Caco-2 (cell line): Measurements from ENCODE around the gene CLIC4. TPM values are rescaled to one million over a fixed set of nuclear protein-coding genes. Genes with fewer than 3 reads are reported as not detected.

Experiments used
- BruUV-seq: library from RNA; stranded (reverse); fragments of 400-500 nt; replicated peaks from 2 replicates; lab custom pipeline; 2021; lab: Mats Ljungman, UMichigan
- CTCF ChIA-PET: fragments of 300-600 bp; sonication (Branson Sonifier 250); formaldehyde crosslinking; loops from one replicate; lab custom pipeline; 2022; ENCODE audit warnings: antibody characterized with exemption; lab: Charles Lee
- POLR2A ChIA-PET: fragments of 300-600 bp; sonication (Branson Sonifier 250); formaldehyde crosslinking; loops from one replicate; lab custom pipeline; 2022; ENCODE audit warnings: antibody characterized with exemption; lab: Charles Lee
- DNase-seq, 2 experiments: peaks; one replicate each; pipeline versions ENCODE4 v3.0.0 to v3.0.0-alpha.2; 2020 to 2022
- H3K27me3 ChIP-seq: replicated peaks from 2 replicates; pipeline ENCODE4 v1.6.0; 2011; ENCODE audit warnings: low read length; ENCODE audit not compliant: control insufficient read depth, insufficient read depth
- H3K36me3 ChIP-seq: 2 replicates; pipeline ENCODE4 v1.5.1; 2011; ENCODE audit warnings: low read length; ENCODE audit not compliant: control insufficient read depth, insufficient read depth
- H3K4me1 ChIP-seq: fragments of 250-450 bp; sonication (Bioruptor Pico); 2 replicates; pipeline ENCODE4 v1.5.1; 2020; ENCODE audit warnings: mild to moderate bottlenecking
- H3K4me3 ChIP-seq: 2 replicates; pipeline ENCODE4 v1.5.1; 2011; ENCODE audit warnings: low read depth, mild to moderate bottlenecking, control low read depth, low read length
- H3K9me3 ChIP-seq: fragments of 250-450 bp; sonication (Bioruptor Pico); 2 replicates; pipeline ENCODE4 v1.5.1; 2020; ENCODE audit warnings: mild to moderate bottlenecking, moderate library complexity
- H3K27ac Mint-ChIP-seq: one replicate; pipeline ENCODE4 v1.8.0; 2022; ENCODE audit warnings: mixed read lengths; ENCODE audit not compliant: unreplicated experiment
- H3K27me3 Mint-ChIP-seq: one replicate; pipeline ENCODE4 v1.8.0; 2022; ENCODE audit warnings: mixed read lengths; ENCODE audit not compliant: insufficient read depth, unreplicated experiment
- H3K36me3 Mint-ChIP-seq: one replicate; pipeline ENCODE4 v1.8.0; 2022; ENCODE audit warnings: mild to moderate bottlenecking, mixed read lengths; ENCODE audit not compliant: insufficient read depth, unreplicated experiment
- H3K4me1 Mint-ChIP-seq: one replicate; pipeline ENCODE4 v1.8.0; 2022; ENCODE audit warnings: low read depth, mixed read lengths; ENCODE audit not compliant: unreplicated experiment
- H3K4me3 Mint-ChIP-seq: one replicate; pipeline ENCODE4 v1.8.0; 2022; ENCODE audit warnings: mild to moderate bottlenecking, moderate library complexity, mixed read lengths; ENCODE audit not compliant: unreplicated experiment
- H3K9me3 Mint-ChIP-seq: one replicate; pipeline ENCODE4 v1.8.0; 2022; ENCODE audit warnings: mixed read lengths; ENCODE audit not compliant: unreplicated experiment
- CTCF ChIP-seq, 2 experiments: fragments of 200-600 bp in 1 of 2; IDR thresholded peaks; 1 replicate in 1 of 2; 2 replicates in 1 of 2; pipeline versions ENCODE4 v1.5.1 to v1.8.0; 2011 to 2022; ENCODE audit warnings: antibody characterized with exemption in 1 of 2, control low read depth in 1 of 2, inconsistent platforms in 1 of 2, low read depth in 1 of 2, low read length in 1 of 2, mild to moderate bottlenecking in 1 of 2, moderate library complexity in 1 of 2; ENCODE audit not compliant: insufficient read depth in 1 of 2, severe bottlenecking in 1 of 2, unreplicated experiment in 1 of 2
- intact Hi-C: fragments of 100-400 bp; cut with micrococcal nuclease; formaldehyde crosslinking; loops from one replicate; pipeline ENCODE4 v1.10.0; 2022; ENCODE audit not compliant: unreplicated experiment
- total RNA-seq: library from RNA; stranded (reverse); gene quantifications from 2 replicates; pipeline ENCODE4 v1.2.3, GENCODE V29; 2022

CLIC4 gene
- total RNA-seq, 1 experiment from 2014 or later, result 140 TPM

- no peak for DNase-seq
- TF ChIP-seq CTCF (IDR thresholded peaks at IDR 0.05; ENCODE audit: insufficient read depth in 1 of 2, low read depth in 1 of 2, low read length in 1 of 2, severe bottlenecking in 1 of 2, unreplicated experiment in 1 of 2), result no peak
- Mint-ChIP-seq H3K36me3 (no peaks in the 10 kb centered on the region), H3K27me3 (no peaks in the 10 kb centered on the region), H3K4me1 (peaks cover 17% of the 10 kb centered on the region), H3K4me3 (peak overlapping the region; percentile 68), H3K9me3 (no peaks in the 10 kb centered on the region), H3K27ac (peak overlapping the region; percentile 85)
- H3K27me3 ChIP-seq, result no peaks in the 10 kb centered on the region
- H3K4me3 ChIP-seq, result 0 out of 2 replicates have a peak overlapping the region, but pooled peaks have one; percentile 5
- no peaks in the 10 kb centered on the region for H3K9me3 ChIP-seq
- no peaks in the 10 kb centered on the region for H3K36me3 ChIP-seq
- peaks cover 16% of the 10 kb centered on the region for H3K4me1 ChIP-seq
- intact Hi-C loops, result no loop called here
- ChIA-PET POLR2A (interaction anchor here (1.0 to 1.7 kb wide), 3 partner anchors 20 to 105 kb away, joined by 4 to 12 read pairs (median 6); partner anchors contain the start of gene CLIC4), CTCF (interaction anchor here (0.7 to 1.5 kb wide), 6 partner anchors 12 to 240 kb away, joined by 3 to 14 read pairs (median 3); partner anchors contain the start of gene CLIC4)
- no TSS peak for BruUV-seq
Measured at GRCh38 chr1:24725209-24725651, 20.0 kb upstream of the CLIC4 start.

- intact Hi-C loops, result no loop called here
- Mint-ChIP-seq H3K27ac (no peak overlapping the region), H3K9me3 (no peaks in the 10 kb centered on the region), H3K27me3 (no peaks in the 10 kb centered on the region), H3K36me3 (no peaks in the 10 kb centered on the region), H3K4me3 (no peak overlapping the region), H3K4me1 (peaks cover 17% of the 10 kb centered on the region)
- peaks cover 16% of the 10 kb centered on the region for H3K4me1 ChIP-seq
- no peak for DNase-seq
- no peak overlapping the region for H3K4me3 ChIP-seq
- H3K27me3 ChIP-seq, result no peaks in the 10 kb centered on the region
- ChIA-PET CTCF (interaction anchor here (0.8 kb wide), 1 partner anchor 38 kb away, joined by 3 read pairs; no protein-coding TSS in a partner anchor), POLR2A (no interaction called here)
- no peaks in the 10 kb centered on the region for H3K36me3 ChIP-seq
- H3K9me3 ChIP-seq, result no peaks in the 10 kb centered on the region
- no peak for TF ChIP-seq CTCF (IDR thresholded peaks at IDR 0.05; ENCODE audit: insufficient read depth in 1 of 2, low read depth in 1 of 2, low read length in 1 of 2, severe bottlenecking in 1 of 2, unreplicated experiment in 1 of 2)
- BruUV-seq, result no TSS peak
Measured at GRCh38 chr1:24726741-24727140, 18.5 kb upstream of the CLIC4 start.

DNA sequence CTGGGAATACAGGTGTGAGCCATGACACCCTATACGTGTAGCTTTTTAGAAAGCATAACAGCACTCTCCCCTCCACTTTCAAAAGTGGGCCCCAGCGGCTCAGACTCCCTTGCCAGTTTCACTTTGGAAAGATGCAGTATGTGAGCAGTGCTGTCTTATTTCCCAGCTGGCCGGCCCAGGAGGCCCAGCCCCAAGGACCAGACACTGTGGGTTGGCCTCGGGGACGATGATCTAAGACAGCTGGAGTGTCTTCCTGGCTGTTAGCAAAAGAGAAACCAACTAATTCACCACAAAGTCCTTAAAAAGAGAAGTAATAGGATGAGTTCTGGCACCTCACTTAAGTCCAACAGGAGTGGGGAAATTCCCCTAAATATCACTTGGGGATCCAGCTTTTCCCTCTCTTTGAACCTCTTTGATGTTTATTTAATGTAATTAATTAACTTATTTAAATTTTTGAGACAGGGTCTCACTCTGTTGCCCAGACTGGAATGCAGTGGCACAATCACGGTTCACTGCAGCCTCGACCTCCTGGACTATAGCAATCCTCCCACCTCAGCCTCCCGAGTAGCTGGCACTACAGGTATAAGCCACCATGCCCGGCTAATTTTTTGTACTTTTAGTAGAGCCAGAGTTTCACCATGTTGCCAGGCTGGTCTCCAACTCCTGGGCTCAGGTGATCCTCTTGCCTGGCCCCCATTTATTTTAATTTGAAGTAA lies 17.6 kb upstream of the CLIC4 start:
- no peak for DNase-seq
- no peaks in the 10 kb centered on the region for H3K27me3 ChIP-seq
- Mint-ChIP-seq H3K4me1 (peaks cover 17% of the 10 kb centered on the region), H3K4me3 (no peak overlapping the region), H3K27ac (no peak overlapping the region), H3K27me3 (no peaks in the 10 kb centered on the region), H3K36me3 (no peaks in the 10 kb centered on the region), H3K9me3 (no peaks in the 10 kb centered on the region)
- BruUV-seq, result no TSS peak
- peaks cover 16% of the 10 kb centered on the region for H3K4me1 ChIP-seq
- H3K36me3 ChIP-seq, result no peaks in the 10 kb centered on the region
- H3K9me3 ChIP-seq, result no peaks in the 10 kb centered on the region
- ChIA-PET POLR2A (no interaction called here), CTCF (no interaction called here)
- intact Hi-C loops, result no loop called here
- no peak overlapping the region for H3K4me3 ChIP-seq
- TF ChIP-seq CTCF (IDR thresholded peaks at IDR 0.05; ENCODE audit: insufficient read depth in 1 of 2, low read depth in 1 of 2, low read length in 1 of 2, severe bottlenecking in 1 of 2, unreplicated experiment in 1 of 2), result no peak
